A673 (cell line): Measurements from ENCODE around the gene ALOXE3. TPM values are rescaled to one million over a fixed set of nuclear protein-coding genes. Genes with fewer than 3 reads are reported as not detected.

ENCODE experiments used
- BruUV-seq: library from RNA; stranded (reverse); fragments of 400-500 nt; replicated peaks from 2 replicates; lab custom pipeline; 2021; lab: Mats Ljungman, UMichigan
- CTCF ChIA-PET: fragments of 300-600 bp; sonication (Branson Sonifier 250); formaldehyde crosslinking; loops from one replicate; lab custom pipeline; 2022; ENCODE audit warnings: antibody characterized with exemption; lab: Charles Lee
- POLR2A ChIA-PET: fragments of 300-600 bp; sonication (Branson Sonifier 250); formaldehyde crosslinking; loops from one replicate; lab custom pipeline; 2022; ENCODE audit warnings: antibody characterized with exemption; ENCODE audit not compliant: low non-redundant PET; lab: Charles Lee
- DNase-seq: peaks from one replicate; pipeline ENCODE4 v3.0.0-alpha.2; 2015; ENCODE audit warnings: low spot score
- H3K27ac ChIP-seq: fragments of 200-600 bp; sonication (generic); 2 replicates; pipeline ENCODE4 v1.5.1; 2016; ENCODE audit warnings: mixed run types, low read depth, mild to moderate bottlenecking, mixed read lengths, antibody characterized with exemption, low read length; ENCODE audit not compliant: poor library complexity, severe bottlenecking
- H3K27me3 ChIP-seq: fragments of 200-600 bp; sonication (generic); replicated peaks from 2 replicates; pipeline ENCODE4 v1.6.1; 2017; ENCODE audit warnings: mixed run types, low read depth, mild to moderate bottlenecking, mixed read lengths, antibody characterized with exemption, low read length; ENCODE audit not compliant: insufficient read depth, poor library complexity
- H3K36me3 ChIP-seq: fragments of 200-600 bp; sonication (generic); 2 replicates; pipeline ENCODE4 v1.6.1; 2016; ENCODE audit warnings: mixed run types, mild to moderate bottlenecking, mixed read lengths, antibody characterized with exemption, low read length; ENCODE audit not compliant: insufficient read depth, poor library complexity, severe bottlenecking
- H3K4me1 ChIP-seq: fragments of 200-600 bp; sonication (generic); 2 replicates; pipeline ENCODE4 v1.6.1; 2017; ENCODE audit warnings: mixed run types, mild to moderate bottlenecking, mixed read lengths, antibody characterized with exemption, low read length; ENCODE audit not compliant: insufficient read depth, poor library complexity, severe bottlenecking
- H3K4me3 ChIP-seq: fragments of 200-600 bp; sonication (generic); 2 replicates; pipeline ENCODE4 v1.5.1; 2016; ENCODE audit warnings: low read depth, mixed run types, mild to moderate bottlenecking, mixed read lengths, low read length; ENCODE audit not compliant: poor library complexity, severe bottlenecking
- H3K9me3 ChIP-seq: fragments of 200-600 bp; sonication (generic); 2 replicates; pipeline ENCODE4 v1.6.1; 2016; ENCODE audit warnings: mixed run types, low read depth, mild to moderate bottlenecking, mixed read lengths, antibody characterized with exemption, low read length; ENCODE audit not compliant: poor library complexity, severe bottlenecking
- EZH2 ChIP-seq: fragments of 200-600 bp; sonication (generic); IDR thresholded peaks from 2 replicates; pipeline ENCODE4 v1.6.1; 2017; ENCODE audit warnings: borderline replicate concordance, low read depth, mild to moderate bottlenecking, mixed read lengths, antibody characterized with exemption, low read length; ENCODE audit not compliant: poor library complexity, severe bottlenecking
- intact Hi-C: fragments of 100-400 bp; cut with micrococcal nuclease; formaldehyde crosslinking; loops from one replicate; pipeline ENCODE4 v1.10.0; 2022; ENCODE audit not compliant: unreplicated experiment
- total RNA-seq: library from RNA; stranded (reverse); gene quantifications from 2 replicates; pipeline ENCODE4 v1.2.3, GENCODE V29; 2021
- TF ChIP-seq, protein P1 (sequence below): fragments of 300-800, 200-600 bp; sonication (generic); conservative IDR thresholded peaks from 2 replicates; pipeline ENCODE4 v1.5.1; 2017; ENCODE audit warnings: low read depth, mild to moderate bottlenecking, antibody characterized with exemption, low read length, moderate library complexity, mixed read lengths

ALOXE3 gene
- total RNA-seq, 1 experiment from 2014 or later: not detected

- TF ChIP-seq, protein P1, sequence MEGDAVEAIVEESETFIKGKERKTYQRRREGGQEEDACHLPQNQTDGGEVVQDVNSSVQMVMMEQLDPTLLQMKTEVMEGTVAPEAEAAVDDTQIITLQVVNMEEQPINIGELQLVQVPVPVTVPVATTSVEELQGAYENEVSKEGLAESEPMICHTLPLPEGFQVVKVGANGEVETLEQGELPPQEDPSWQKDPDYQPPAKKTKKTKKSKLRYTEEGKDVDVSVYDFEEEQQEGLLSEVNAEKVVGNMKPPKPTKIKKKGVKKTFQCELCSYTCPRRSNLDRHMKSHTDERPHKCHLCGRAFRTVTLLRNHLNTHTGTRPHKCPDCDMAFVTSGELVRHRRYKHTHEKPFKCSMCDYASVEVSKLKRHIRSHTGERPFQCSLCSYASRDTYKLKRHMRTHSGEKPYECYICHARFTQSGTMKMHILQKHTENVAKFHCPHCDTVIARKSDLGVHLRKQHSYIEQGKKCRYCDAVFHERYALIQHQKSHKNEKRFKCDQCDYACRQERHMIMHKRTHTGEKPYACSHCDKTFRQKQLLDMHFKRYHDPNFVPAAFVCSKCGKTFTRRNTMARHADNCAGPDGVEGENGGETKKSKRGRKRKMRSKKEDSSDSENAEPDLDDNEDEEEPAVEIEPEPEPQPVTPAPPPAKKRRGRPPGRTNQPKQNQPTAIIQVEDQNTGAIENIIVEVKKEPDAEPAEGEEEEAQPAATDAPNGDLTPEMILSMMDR: no peak
- TF ChIP-seq EZH2: no peak
- H3K4me3 ChIP-seq: no peak overlapping the region
- H3K27ac ChIP-seq: no peak overlapping the region
- BruUV-seq: no TSS peak
- H3K27me3 ChIP-seq: no peaks in the 10 kb centered on the region
- no peaks in the 10 kb centered on the region for H3K4me1 ChIP-seq
- ChIA-PET CTCF (no interaction called here), POLR2A (interaction anchor here (0.7 kb wide), 1 partner anchor 22 kb away, joined by 4 read pairs; no protein-coding TSS in a partner anchor)
- H3K9me3 ChIP-seq: no peaks in the 10 kb centered on the region
- intact Hi-C loops: no loop called here
- DNase-seq: no peak
- H3K36me3 ChIP-seq: no peaks in the 10 kb centered on the region
Observed at GRCh38 chr17:8101721-8102120, 16.6 kb downstream of the ALOXE3 start.

DNA sequence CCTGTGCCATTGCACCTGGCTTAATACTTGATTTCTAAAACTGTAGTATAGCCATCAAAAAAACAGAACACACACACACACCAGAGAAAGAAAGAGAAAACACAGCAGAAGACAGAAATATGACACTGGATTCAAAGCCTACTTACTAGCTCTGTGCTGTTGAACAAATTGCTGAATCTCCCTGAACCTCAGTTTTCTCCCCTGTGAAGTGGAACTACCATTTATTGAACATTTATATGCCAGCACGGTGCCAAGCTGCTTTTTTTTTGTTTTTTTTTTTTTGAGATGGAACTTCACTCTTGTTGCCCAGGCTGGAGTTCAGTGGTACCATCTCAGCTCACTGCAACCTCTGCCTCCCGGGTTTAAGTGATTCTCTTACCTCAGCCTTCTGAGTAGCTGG is 17.6 kb downstream of the ALOXE3 start:
- intact Hi-C loops: no loop called here
- Histone ChIP-seq H3K9me3 (no peaks in the 10 kb centered on the region), H3K27ac (no peak overlapping the region), H3K27me3 (no peaks in the 10 kb centered on the region), H3K4me1 (no peaks in the 10 kb centered on the region), H3K36me3 (no peaks in the 10 kb centered on the region), H3K4me3 (no peak overlapping the region)
- TF ChIP-seq EZH2: no peak
- TF ChIP-seq, protein P1: no peak
- DNase-seq: no peak
- no TSS peak for BruUV-seq
- POLR2A ChIA-PET: no interaction called here
- CTCF ChIA-PET: interaction anchor here (0.6 kb wide), 1 partner anchor 113 kb away, joined by 4 read pairs; no protein-coding TSS in a partner anchor

- H3K4me1 ChIP-seq: no peaks in the 10 kb centered on the region
- H3K36me3 ChIP-seq: no peaks in the 10 kb centered on the region
- no TSS peak for BruUV-seq
- H3K27ac ChIP-seq: no peak overlapping the region
- ChIA-PET CTCF (no interaction called here), POLR2A (no interaction called here)
- TF ChIP-seq, protein P1: no peak
- TF ChIP-seq EZH2: no peak
- no peak overlapping the region for H3K4me3 ChIP-seq
- no peaks in the 10 kb centered on the region for H3K27me3 ChIP-seq
- no peaks in the 10 kb centered on the region for H3K9me3 ChIP-seq
- no peak for DNase-seq
- intact Hi-C loops: no loop called here
Observed at GRCh38 chr17:8100111-8100510, 18.2 kb downstream of the ALOXE3 start.
